Measurements from ENCODE around the gene MYCN. TPM values are rescaled to one million over a fixed set of nuclear protein-coding genes. Genes with fewer than 3 reads are reported as not detected.
"Not testable (repeated sequence)": the region's sequence is repeated elsewhere in the genome, so short reads cannot be mapped to it uniquely, and the experiment has no call there.

The MYCN gene
- total RNA-seq, 1 experiment from 2014 or later, result 8.7 TPM

DNA sequence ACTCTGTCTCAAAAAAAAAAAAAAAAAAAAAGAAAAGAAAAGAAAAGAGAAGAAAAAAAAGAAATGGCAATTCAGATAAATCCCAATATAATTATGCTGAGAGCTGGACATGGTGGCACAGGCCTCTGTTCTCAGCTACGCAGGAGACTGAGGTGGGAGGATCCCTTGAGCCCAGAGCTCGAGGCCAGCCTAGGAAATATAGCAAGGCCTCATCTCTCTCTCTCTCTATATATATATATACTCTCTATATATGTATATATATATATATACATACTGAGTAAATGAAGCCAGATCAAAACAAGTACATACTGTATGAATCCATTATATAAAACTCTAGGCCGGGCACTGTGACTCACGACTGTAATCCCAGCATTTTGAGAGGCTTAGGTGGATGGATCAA, 30.6 kb upstream of the MYCN start:
- TF ChIP-seq, protein P1, sequence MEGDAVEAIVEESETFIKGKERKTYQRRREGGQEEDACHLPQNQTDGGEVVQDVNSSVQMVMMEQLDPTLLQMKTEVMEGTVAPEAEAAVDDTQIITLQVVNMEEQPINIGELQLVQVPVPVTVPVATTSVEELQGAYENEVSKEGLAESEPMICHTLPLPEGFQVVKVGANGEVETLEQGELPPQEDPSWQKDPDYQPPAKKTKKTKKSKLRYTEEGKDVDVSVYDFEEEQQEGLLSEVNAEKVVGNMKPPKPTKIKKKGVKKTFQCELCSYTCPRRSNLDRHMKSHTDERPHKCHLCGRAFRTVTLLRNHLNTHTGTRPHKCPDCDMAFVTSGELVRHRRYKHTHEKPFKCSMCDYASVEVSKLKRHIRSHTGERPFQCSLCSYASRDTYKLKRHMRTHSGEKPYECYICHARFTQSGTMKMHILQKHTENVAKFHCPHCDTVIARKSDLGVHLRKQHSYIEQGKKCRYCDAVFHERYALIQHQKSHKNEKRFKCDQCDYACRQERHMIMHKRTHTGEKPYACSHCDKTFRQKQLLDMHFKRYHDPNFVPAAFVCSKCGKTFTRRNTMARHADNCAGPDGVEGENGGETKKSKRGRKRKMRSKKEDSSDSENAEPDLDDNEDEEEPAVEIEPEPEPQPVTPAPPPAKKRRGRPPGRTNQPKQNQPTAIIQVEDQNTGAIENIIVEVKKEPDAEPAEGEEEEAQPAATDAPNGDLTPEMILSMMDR (IDR thresholded peaks at IDR 0.05; ENCODE audit: unreplicated experiment), result no peak
- no peaks in the 10 kb centered on the region for H3K4me1 Mint-ChIP-seq (ENCODE audit: low read depth, unreplicated experiment)
- no peak overlapping the region for H3K27ac Mint-ChIP-seq (ENCODE audit: unreplicated experiment)
- H3K36me3 Mint-ChIP-seq (ENCODE audit: insufficient read depth, unreplicated experiment), result no peaks in the 10 kb centered on the region
- DNase-seq, result no peak
- H3K27me3 Mint-ChIP-seq (ENCODE audit: unreplicated experiment), result peaks cover 30% of the 10 kb centered on the region
- CTCF ChIA-PET, result no interaction called here
- H3K9me3 Mint-ChIP-seq (ENCODE audit: low read depth, unreplicated experiment), result no peaks in the 10 kb centered on the region
- BruUV-seq (replicated peaks), result no TSS peak
- intact Hi-C loops (cut with micrococcal nuclease; ENCODE audit: unreplicated experiment), result no loop called here
- H3K4me3 Mint-ChIP-seq (ENCODE audit: low read depth, unreplicated experiment), result no peak overlapping the region

DNA sequence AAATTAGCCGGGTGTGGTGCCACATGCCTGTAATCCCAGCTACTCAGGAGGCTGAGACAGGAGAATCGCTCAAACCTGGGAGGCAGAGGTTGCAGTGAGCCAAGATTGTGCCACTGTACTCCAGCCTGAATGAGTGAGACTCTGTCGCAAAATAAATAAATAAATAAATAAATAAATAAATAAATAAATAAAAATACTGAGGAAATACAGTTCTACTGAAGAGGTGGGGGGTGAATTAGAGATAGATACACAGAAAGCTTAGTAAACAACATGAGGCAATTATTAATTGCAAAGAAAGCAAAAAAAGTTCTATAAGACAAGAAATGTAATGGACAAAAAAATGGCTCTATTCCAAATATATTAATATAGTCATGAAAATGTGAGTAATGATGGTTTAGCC, 29.1 kb upstream of the MYCN start:
- DNase-seq; intact Hi-C loops (cut with micrococcal nuclease; ENCODE audit: unreplicated experiment); H3K4me1 Mint-ChIP-seq (ENCODE audit: low read depth, unreplicated experiment); H3K27ac Mint-ChIP-seq (ENCODE audit: unreplicated experiment); H3K4me3 Mint-ChIP-seq (ENCODE audit: low read depth, unreplicated experiment); H3K9me3 Mint-ChIP-seq (ENCODE audit: low read depth, unreplicated experiment); H3K36me3 Mint-ChIP-seq (ENCODE audit: insufficient read depth, unreplicated experiment); BruUV-seq (replicated peaks): not testable (repeated sequence)
- peaks cover 22% of the 10 kb centered on the region for H3K27me3 Mint-ChIP-seq (ENCODE audit: unreplicated experiment)
- CTCF ChIA-PET, result interaction anchor here (0.7 kb wide), 1 partner anchor 29 kb away, joined by 3 read pairs; no protein-coding TSS in a partner anchor

DNA sequence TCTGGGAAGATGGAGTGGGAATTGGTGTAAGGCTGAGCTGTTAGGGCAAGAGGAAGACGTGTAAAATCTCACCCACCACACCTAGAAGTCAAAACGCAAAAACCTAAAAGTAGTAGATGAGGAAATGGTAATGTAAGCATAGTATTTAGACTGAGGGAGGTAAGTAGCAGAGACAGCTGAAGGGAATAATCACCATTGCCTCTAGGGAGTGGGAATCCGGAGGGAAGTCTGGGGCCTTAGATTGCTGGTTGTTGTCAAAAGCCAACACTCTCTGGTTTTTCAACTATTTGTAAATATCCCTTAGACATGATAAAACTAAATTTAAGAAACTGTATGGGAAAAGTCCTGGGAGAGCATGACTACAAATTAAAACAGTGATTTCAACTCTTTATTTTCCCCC, 28.7 kb upstream of the MYCN start:
- DNase-seq, result no peak
- CTCF ChIA-PET, result interaction anchor here (0.7 kb wide), 1 partner anchor 29 kb away, joined by 3 read pairs; no protein-coding TSS in a partner anchor
- H3K36me3 Mint-ChIP-seq (ENCODE audit: insufficient read depth, unreplicated experiment), result no peaks in the 10 kb centered on the region
- TF ChIP-seq, protein P1 (IDR thresholded peaks at IDR 0.05; ENCODE audit: unreplicated experiment), result no peak
- no peaks in the 10 kb centered on the region for H3K9me3 Mint-ChIP-seq (ENCODE audit: low read depth, unreplicated experiment)
- H3K27ac Mint-ChIP-seq (ENCODE audit: unreplicated experiment), result no peak overlapping the region
- intact Hi-C loops (cut with micrococcal nuclease; ENCODE audit: unreplicated experiment), result no loop called here
- BruUV-seq (replicated peaks), result no TSS peak
- no peak overlapping the region for H3K4me3 Mint-ChIP-seq (ENCODE audit: low read depth, unreplicated experiment)
- H3K27me3 Mint-ChIP-seq (ENCODE audit: unreplicated experiment), result peaks cover 20% of the 10 kb centered on the region
- H3K4me1 Mint-ChIP-seq (ENCODE audit: low read depth, unreplicated experiment), result no peaks in the 10 kb centered on the region

DNA sequence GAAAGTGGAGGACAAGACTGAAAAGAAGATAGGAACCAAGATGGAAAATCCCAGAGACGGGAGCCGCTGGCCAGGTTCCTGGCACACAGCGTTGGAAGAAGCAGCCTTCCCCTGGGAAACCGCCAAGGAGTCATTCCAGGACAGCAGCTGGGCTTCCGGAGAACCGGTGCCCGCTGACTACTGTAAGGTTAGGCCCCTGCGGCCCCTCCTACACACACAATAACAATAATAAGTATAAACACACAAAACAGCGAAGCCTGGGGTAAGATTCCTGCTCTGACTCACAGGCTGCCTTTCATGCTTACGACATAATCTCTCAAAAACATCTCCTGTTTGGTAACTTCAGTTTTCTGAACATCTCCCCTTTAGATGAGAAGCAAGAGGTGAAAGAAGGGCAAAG, 28.1 kb upstream of the MYCN start:
- no peak for DNase-seq
- intact Hi-C loops (cut with micrococcal nuclease; ENCODE audit: unreplicated experiment), result no loop called here
- Mint-ChIP-seq H3K27me3 (ENCODE audit: unreplicated experiment) (peaks cover 20% of the 10 kb centered on the region), H3K36me3 (ENCODE audit: insufficient read depth, unreplicated experiment) (no peaks in the 10 kb centered on the region), H3K9me3 (ENCODE audit: low read depth, unreplicated experiment) (no peaks in the 10 kb centered on the region), H3K4me3 (ENCODE audit: low read depth, unreplicated experiment) (no peak overlapping the region), H3K4me1 (ENCODE audit: low read depth, unreplicated experiment) (no peaks in the 10 kb centered on the region), H3K27ac (ENCODE audit: unreplicated experiment) (no peak overlapping the region)
- TF ChIP-seq, protein P1 (IDR thresholded peaks at IDR 0.05; ENCODE audit: unreplicated experiment), result no peak
- no TSS peak for BruUV-seq (replicated peaks)
- CTCF ChIA-PET, result no interaction called here

DNA sequence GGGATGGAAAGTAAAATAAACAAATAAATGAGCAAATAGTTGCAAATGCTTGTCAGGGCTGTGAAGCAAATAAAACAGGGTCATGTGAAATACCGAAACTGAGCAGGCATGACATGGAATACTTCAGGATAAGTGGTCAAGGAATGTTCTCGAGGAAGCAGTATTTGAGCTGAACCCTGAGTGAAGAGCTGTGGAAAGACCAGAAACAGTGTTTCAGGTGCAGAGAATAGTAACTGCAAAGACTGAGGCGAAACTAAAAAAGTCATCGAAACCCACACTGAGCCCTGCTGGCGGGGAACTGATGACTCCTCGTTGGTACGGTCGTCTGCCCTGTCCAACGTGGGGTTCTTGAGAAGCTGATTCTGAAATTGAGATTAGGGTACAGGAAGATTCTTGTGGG, 27.2 kb upstream of the MYCN start:
- no peaks in the 10 kb centered on the region for H3K36me3 Mint-ChIP-seq (ENCODE audit: insufficient read depth, unreplicated experiment)
- H3K27me3 Mint-ChIP-seq (ENCODE audit: unreplicated experiment), result peaks cover 29% of the 10 kb centered on the region
- H3K4me3 Mint-ChIP-seq (ENCODE audit: low read depth, unreplicated experiment), result no peak overlapping the region
- no TSS peak for BruUV-seq (replicated peaks)
- H3K27ac Mint-ChIP-seq (ENCODE audit: unreplicated experiment), result no peak overlapping the region
- TF ChIP-seq, protein P1 (IDR thresholded peaks at IDR 0.05; ENCODE audit: unreplicated experiment), result no peak
- CTCF ChIA-PET, result no interaction called here
- no peaks in the 10 kb centered on the region for H3K4me1 Mint-ChIP-seq (ENCODE audit: low read depth, unreplicated experiment)
- no peak for DNase-seq
- H3K9me3 Mint-ChIP-seq (ENCODE audit: low read depth, unreplicated experiment), result no peaks in the 10 kb centered on the region
- intact Hi-C loops (cut with micrococcal nuclease; ENCODE audit: unreplicated experiment), result no loop called here
